SK-N-SH (cell line): ENCODE data around the gene HSD3B7. TPM values are rescaled to one million over a fixed set of nuclear protein-coding genes. Genes with fewer than 3 reads are reported as not detected.

Source experiments
- CTCF ChIA-PET: fragments of 300-600, 350-600 bp; formaldehyde crosslinking; extraction: SDS; loops from one replicate; lab custom pipeline; 2021; lab: Yijun Ruan, JAX
- POLR2A ChIA-PET: fragments of 350-600 bp; sonication (Branson Sonifier 250); formaldehyde crosslinking; extraction: SDS; loops from one replicate; lab custom pipeline; 2020; ENCODE audit warnings: antibody characterized with exemption, inconsistent platforms; lab: Yijun Ruan, JAX
- DNase-seq: peaks from one replicate; pipeline ENCODE4 v3.0.0; 2012
- H2AFZ ChIP-seq: fragments of 200-600 bp; sonication (generic); 2 replicates; pipeline ENCODE4 v1.8.1; 2016; ENCODE audit warnings: antibody characterized with exemption, mild to moderate bottlenecking, low read depth
- H3F3A ChIP-seq: fragments of 200-600 bp; sonication (generic); replicated peaks from 2 replicates; pipeline ENCODE3; 2016; ENCODE audit warnings: antibody characterized with exemption, mild to moderate bottlenecking; ENCODE audit not compliant: insufficient read depth
- H3K27ac ChIP-seq, 2 experiments: fragments of 200-500 bp in 1 of 2; fragments of 200-600 bp in 1 of 2; sonication (Bioruptor generic) in 1 of 2; sonication (generic), shearing (Covaris generic) in 1 of 2; 2 replicates each; pipeline versions ENCODE4 v1.5.1 to v1.6.1; 2014 to 2016; ENCODE audit warnings: low read depth in 2 of 2, inconsistent platforms in 1 of 2, low read length in 1 of 2, mild to moderate bottlenecking in 1 of 2, mixed read lengths in 1 of 2
- H3K27me3 ChIP-seq: fragments of 200-600 bp; sonication (generic), shearing (Covaris generic); 2 replicates; pipeline ENCODE4 v1.6.1; 2016; ENCODE audit warnings: mixed run types; ENCODE audit not compliant: insufficient read depth
- H3K36me3 ChIP-seq, 2 experiments: fragments of 200-500 bp in 1 of 2; fragments of 200-600 bp in 1 of 2; sonication (Bioruptor generic) in 1 of 2; sonication (generic) in 1 of 2; replicated peaks in 1 of 2; 2 replicates each; pipeline versions ENCODE3 to v1.5.1; 2014 to 2016; ENCODE audit warnings: low read length in 1 of 2, mild to moderate bottlenecking in 1 of 2; ENCODE audit not compliant: insufficient read depth in 2 of 2, control insufficient read depth in 1 of 2
- H3K4me1 ChIP-seq, 2 experiments: fragments of 200-500 bp in 1 of 2; fragments of 200-600 bp in 1 of 2; sonication (Bioruptor generic) in 1 of 2; sonication (generic), shearing (Covaris generic) in 1 of 2; 2 replicates each; pipeline versions ENCODE4 v1.5.1 to v1.6.1; 2014 to 2016; ENCODE audit warnings: low read depth in 1 of 2, low read length in 1 of 2, mixed run types in 1 of 2; ENCODE audit not compliant: insufficient read depth in 2 of 2, control insufficient read depth in 1 of 2
- H3K4me2 ChIP-seq: fragments of 200-600 bp; sonication (generic), shearing (Covaris generic); 2 replicates; pipeline ENCODE4 v1.6.1; 2017; ENCODE audit warnings: mixed run types
- H3K4me3 ChIP-seq, 2 experiments: fragments of 200-500 bp in 1 of 2; fragments of 200-600 bp in 1 of 2; sonication (Bioruptor generic) in 1 of 2; sonication (generic), shearing (Covaris generic) in 1 of 2; 2 replicates each; pipeline versions ENCODE4 v1.5.1 to v1.8.1; 2014 to 2016; ENCODE audit warnings: low read depth in 2 of 2, inconsistent platforms in 1 of 2, low read length in 1 of 2, mild to moderate bottlenecking in 1 of 2, mixed read lengths in 1 of 2, moderate library complexity in 1 of 2
- H3K79me2 ChIP-seq: fragments of 200-600 bp; sonication (generic); 2 replicates; pipeline ENCODE4 v1.8.1; 2017; ENCODE audit warnings: mild to moderate bottlenecking; ENCODE audit not compliant: insufficient read depth
- H3K9ac ChIP-seq: fragments of 200-600 bp; sonication (generic); 2 replicates; pipeline ENCODE4 v1.6.1; 2017; ENCODE audit warnings: mixed run types
- H3K9me2 ChIP-seq: fragments of 200-600 bp; sonication (generic); 2 replicates; pipeline ENCODE4 v1.6.1; 2017; ENCODE audit warnings: mixed run types
- H3K9me3 ChIP-seq: fragments of 200-600 bp; sonication (generic); 2 replicates; pipeline ENCODE4 v1.6.1; 2017; ENCODE audit warnings: mixed run types, mild to moderate bottlenecking, moderate library complexity
- H4K20me1 ChIP-seq: fragments of 200-600 bp; sonication (generic); 2 replicates; pipeline ENCODE4 v1.6.1; 2017; ENCODE audit warnings: mild to moderate bottlenecking, mixed run types; ENCODE audit not compliant: insufficient read depth
- EP300 ChIP-seq, 2 experiments: IDR thresholded peaks; 2 replicates each; pipeline versions ENCODE4 v1.4.0 to v1.6.1; 2012; ENCODE audit warnings: borderline replicate concordance in 1 of 2, low read depth in 1 of 2, low read length in 1 of 2
- EZH2phosphoT487 ChIP-seq: fragments of 200-600 bp; sonication (generic); IDR thresholded peaks from 2 replicates; pipeline ENCODE4 v1.6.1; 2017; ENCODE audit warnings: low read depth, mixed run types, mild to moderate bottlenecking, antibody characterized with exemption, moderate library complexity, borderline replicate concordance
- FOSL2 ChIP-seq: IDR thresholded peaks from 2 replicates; pipeline ENCODE4 v1.4.0; 2012; ENCODE audit warnings: low read depth, mild to moderate bottlenecking, moderate library complexity, borderline replicate concordance
- FOXM1 ChIP-seq: IDR thresholded peaks from 2 replicates; pipeline ENCODE4 v1.4.0; 2012; ENCODE audit warnings: low read depth, mild to moderate bottlenecking
- GABPA ChIP-seq: IDR thresholded peaks from 2 replicates; pipeline ENCODE4 v1.4.0; 2012; ENCODE audit warnings: low read depth, mild to moderate bottlenecking
- JUND ChIP-seq: IDR thresholded peaks from 2 replicates; pipeline ENCODE4 v1.4.0; 2012
- MEF2A ChIP-seq: IDR thresholded peaks from 2 replicates; pipeline ENCODE4 v1.4.0; 2012; ENCODE audit warnings: low read depth, borderline replicate concordance
- MXI1 ChIP-seq: IDR thresholded peaks from 2 replicates; pipeline ENCODE4 v1.6.1; 2012; ENCODE audit warnings: mild to moderate bottlenecking, low read depth, low read length, improper control_type of control experiment
- NFIC ChIP-seq: IDR thresholded peaks from 2 replicates; pipeline ENCODE4 v1.4.0; 2012; ENCODE audit warnings: borderline replicate concordance
- NRF1 ChIP-seq: IDR thresholded peaks from 2 replicates; pipeline ENCODE4 v1.6.1; 2012; ENCODE audit warnings: low read depth, mild to moderate bottlenecking, low read length
- RAD21 ChIP-seq: IDR thresholded peaks from 2 replicates; pipeline ENCODE4 v1.6.1; 2012; ENCODE audit warnings: mild to moderate bottlenecking, low read length
- RCOR1 ChIP-seq: fragments of 150-350 bp; IDR thresholded peaks from 2 replicates; pipeline ENCODE4 v1.6.1; 2017; ENCODE audit warnings: antibody characterized with exemption, low read length
- RFX5 ChIP-seq: IDR thresholded peaks from 2 replicates; pipeline ENCODE4 v1.6.1; 2012; ENCODE audit warnings: mild to moderate bottlenecking, improper control_type of control experiment, low read length
- RXRA ChIP-seq: IDR thresholded peaks from 2 replicates; pipeline ENCODE4 v1.4.0; 2012; ENCODE audit warnings: low read depth, mild to moderate bottlenecking, borderline replicate concordance
- SIN3A ChIP-seq: IDR thresholded peaks from 2 replicates; pipeline ENCODE4 v1.6.1; 2012; ENCODE audit warnings: low read depth, mild to moderate bottlenecking, low read length, moderate library complexity, borderline replicate concordance
- TCF12 ChIP-seq: IDR thresholded peaks from 2 replicates; pipeline ENCODE4 v1.4.0; 2012
- TEAD4 ChIP-seq: IDR thresholded peaks from 2 replicates; pipeline ENCODE4 v1.4.0; 2012; ENCODE audit warnings: mild to moderate bottlenecking, borderline replicate concordance; ENCODE audit not compliant: insufficient read depth
- YY1 ChIP-seq: IDR thresholded peaks from 2 replicates; pipeline ENCODE4 v1.4.0; 2012; ENCODE audit warnings: low read depth, mild to moderate bottlenecking
- WGBS: methylation state at CpG from one replicate; pipeline ENCODE4 v1.1.6; 2017; ENCODE audit warnings: low lambda C conversion rate; 5-methylcytosine and 5-hydroxymethylcytosine counted together
- polyA plus RNA-seq, 3 experiments: library from polyadenylated mRNA; depleted of rRNA; stranded (reverse); fragments of >200 nt; gene quantifications; 2 replicates each; pipeline ENCODE4 v1.2.3, GENCODE V29; 2012
- TF ChIP-seq, protein P1 (sequence below): fragments of 150-350 bp; IDR thresholded peaks from 2 replicates; pipeline ENCODE4 v1.6.1; 2017; ENCODE audit warnings: antibody characterized with exemption, low read length, low read depth, borderline replicate concordance
- TF ChIP-seq, protein P2 (sequence below): IDR thresholded peaks from 2 replicates; pipeline ENCODE4 v1.4.0; 2012; ENCODE audit warnings: low read depth, borderline replicate concordance
- TF ChIP-seq, protein P3 (sequence below): fragments of 200-600 bp; sonication (generic); IDR thresholded peaks from 2 replicates; pipeline ENCODE4 v1.6.1; 2017; ENCODE audit warnings: antibody characterized with exemption, mild to moderate bottlenecking, moderate library complexity
- TF ChIP-seq, protein P4 (sequence below): IDR thresholded peaks from 2 replicates; pipeline ENCODE4 v1.4.0; 2012; ENCODE audit warnings: low read depth
- TF ChIP-seq, protein P5 (sequence below): IDR thresholded peaks from 2 replicates; pipeline ENCODE4 v1.6.1; 2012; ENCODE audit warnings: mild to moderate bottlenecking, low read depth, low read length, moderate library complexity

Gene HSD3B7
- polyA plus RNA-seq, 1 of the 3 experiments (the other 2 are of a cell fraction) = 12.2 TPM

DNA sequence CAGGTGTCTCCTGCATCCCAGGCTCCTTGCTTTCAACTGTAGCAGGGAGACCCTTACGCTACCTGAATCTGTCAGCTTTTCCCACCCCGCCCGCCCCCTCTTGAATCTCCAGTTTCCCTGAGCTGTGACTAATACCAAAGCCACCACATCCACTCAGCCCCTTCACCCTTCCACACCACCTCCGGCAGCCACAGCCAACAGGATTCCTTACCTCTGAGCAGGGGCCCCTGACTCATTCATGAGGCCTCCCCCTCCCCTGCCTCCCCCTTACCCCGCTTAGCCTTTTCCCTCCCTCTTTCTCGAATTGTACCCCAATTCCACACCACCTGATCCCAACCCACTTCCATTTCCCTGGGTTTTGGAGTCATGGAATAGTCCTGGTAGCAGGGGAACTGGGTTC lies 23.1 kb downstream of the HSD3B7 start:
- DNase-seq = peak; percentile 31
- ChIA-PET CTCF (no interaction called here), POLR2A (no interaction called here)
- Histone ChIP-seq H3F3A (peaks cover 11% of the 10 kb centered on the region), H3K4me3 (peak overlapping the region in 1 of 2 experiments; percentile 40; a peak in 1 of 4 replicates), H3K9me3 (no peaks in the 10 kb centered on the region), H4K20me1 (no peaks in the 10 kb centered on the region), H2AFZ (no peak overlapping the region), H3K4me2 (peak overlapping the region; percentile 87), H3K36me3 (no peaks in the 10 kb centered on the region), H3K27me3 (no peaks in the 10 kb centered on the region), H3K9me2 (no peaks in the 10 kb centered on the region), H3K4me1 (peaks cover 4 to 15% of the 10 kb centered on the region in 2 experiments; a peak in 1 of 4 replicates), H3K9ac (no peak overlapping the region), H3K79me2 (peaks cover 45% of the 10 kb centered on the region), H3K27ac (peak overlapping the region in 1 of 2 experiments; percentile 62; a peak in 2 of 4 replicates)
- TF ChIP-seq, protein P1, sequence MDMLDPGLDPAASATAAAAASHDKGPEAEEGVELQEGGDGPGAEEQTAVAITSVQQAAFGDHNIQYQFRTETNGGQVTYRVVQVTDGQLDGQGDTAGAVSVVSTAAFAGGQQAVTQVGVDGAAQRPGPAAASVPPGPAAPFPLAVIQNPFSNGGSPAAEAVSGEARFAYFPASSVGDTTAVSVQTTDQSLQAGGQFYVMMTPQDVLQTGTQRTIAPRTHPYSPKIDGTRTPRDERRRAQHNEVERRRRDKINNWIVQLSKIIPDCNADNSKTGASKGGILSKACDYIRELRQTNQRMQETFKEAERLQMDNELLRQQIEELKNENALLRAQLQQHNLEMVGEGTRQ = no peak
- TF ChIP-seq NRF1 (no peak), YY1 (no peak), GABPA (no peak), RAD21 (no peak), FOXM1 (no peak), TEAD4 (no peak), EP300 (IDR thresholded peaks at IDR 0.05; ENCODE audit: borderline replicate concordance in 1 of 2, low read depth in 1 of 2, low read length in 1 of 2) (0 out of 4 replicates have a peak, but pooled peaks of 1 of the 2 experiments have one; percentile 30), JUND (peak; percentile 61; the same call in 1 of the 2 replicates), RFX5 (no peak), RXRA (no peak), SIN3A (no peak), NFIC (peak; percentile 55; the same call in 1 of the 2 replicates), TCF12 (peak; percentile 24; the same call in 1 of the 2 replicates), FOSL2 (peak; percentile 84), EZH2phosphoT487 (no peak), MXI1 (no peak), MEF2A (no peak), RCOR1 (no peak)
- TF ChIP-seq, protein P2, sequence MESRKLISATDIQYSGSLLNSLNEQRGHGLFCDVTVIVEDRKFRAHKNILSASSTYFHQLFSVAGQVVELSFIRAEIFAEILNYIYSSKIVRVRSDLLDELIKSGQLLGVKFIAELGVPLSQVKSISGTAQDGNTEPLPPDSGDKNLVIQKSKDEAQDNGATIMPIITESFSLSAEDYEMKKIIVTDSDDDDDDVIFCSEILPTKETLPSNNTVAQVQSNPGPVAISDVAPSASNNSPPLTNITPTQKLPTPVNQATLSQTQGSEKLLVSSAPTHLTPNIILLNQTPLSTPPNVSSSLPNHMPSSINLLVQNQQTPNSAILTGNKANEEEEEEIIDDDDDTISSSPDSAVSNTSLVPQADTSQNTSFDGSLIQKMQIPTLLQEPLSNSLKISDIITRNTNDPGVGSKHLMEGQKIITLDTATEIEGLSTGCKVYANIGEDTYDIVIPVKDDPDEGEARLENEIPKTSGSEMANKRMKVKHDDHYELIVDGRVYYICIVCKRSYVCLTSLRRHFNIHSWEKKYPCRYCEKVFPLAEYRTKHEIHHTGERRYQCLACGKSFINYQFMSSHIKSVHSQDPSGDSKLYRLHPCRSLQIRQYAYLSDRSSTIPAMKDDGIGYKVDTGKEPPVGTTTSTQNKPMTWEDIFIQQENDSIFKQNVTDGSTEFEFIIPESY = no peak
- TF ChIP-seq, protein P3, sequence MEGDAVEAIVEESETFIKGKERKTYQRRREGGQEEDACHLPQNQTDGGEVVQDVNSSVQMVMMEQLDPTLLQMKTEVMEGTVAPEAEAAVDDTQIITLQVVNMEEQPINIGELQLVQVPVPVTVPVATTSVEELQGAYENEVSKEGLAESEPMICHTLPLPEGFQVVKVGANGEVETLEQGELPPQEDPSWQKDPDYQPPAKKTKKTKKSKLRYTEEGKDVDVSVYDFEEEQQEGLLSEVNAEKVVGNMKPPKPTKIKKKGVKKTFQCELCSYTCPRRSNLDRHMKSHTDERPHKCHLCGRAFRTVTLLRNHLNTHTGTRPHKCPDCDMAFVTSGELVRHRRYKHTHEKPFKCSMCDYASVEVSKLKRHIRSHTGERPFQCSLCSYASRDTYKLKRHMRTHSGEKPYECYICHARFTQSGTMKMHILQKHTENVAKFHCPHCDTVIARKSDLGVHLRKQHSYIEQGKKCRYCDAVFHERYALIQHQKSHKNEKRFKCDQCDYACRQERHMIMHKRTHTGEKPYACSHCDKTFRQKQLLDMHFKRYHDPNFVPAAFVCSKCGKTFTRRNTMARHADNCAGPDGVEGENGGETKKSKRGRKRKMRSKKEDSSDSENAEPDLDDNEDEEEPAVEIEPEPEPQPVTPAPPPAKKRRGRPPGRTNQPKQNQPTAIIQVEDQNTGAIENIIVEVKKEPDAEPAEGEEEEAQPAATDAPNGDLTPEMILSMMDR = no peak
- TF ChIP-seq, protein P4, sequence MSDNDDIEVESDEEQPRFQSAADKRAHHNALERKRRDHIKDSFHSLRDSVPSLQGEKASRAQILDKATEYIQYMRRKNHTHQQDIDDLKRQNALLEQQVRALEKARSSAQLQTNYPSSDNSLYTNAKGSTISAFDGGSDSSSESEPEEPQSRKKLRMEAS = peak; percentile 32; the same call in 1 of the 2 replicates
- TF ChIP-seq, protein P5, sequence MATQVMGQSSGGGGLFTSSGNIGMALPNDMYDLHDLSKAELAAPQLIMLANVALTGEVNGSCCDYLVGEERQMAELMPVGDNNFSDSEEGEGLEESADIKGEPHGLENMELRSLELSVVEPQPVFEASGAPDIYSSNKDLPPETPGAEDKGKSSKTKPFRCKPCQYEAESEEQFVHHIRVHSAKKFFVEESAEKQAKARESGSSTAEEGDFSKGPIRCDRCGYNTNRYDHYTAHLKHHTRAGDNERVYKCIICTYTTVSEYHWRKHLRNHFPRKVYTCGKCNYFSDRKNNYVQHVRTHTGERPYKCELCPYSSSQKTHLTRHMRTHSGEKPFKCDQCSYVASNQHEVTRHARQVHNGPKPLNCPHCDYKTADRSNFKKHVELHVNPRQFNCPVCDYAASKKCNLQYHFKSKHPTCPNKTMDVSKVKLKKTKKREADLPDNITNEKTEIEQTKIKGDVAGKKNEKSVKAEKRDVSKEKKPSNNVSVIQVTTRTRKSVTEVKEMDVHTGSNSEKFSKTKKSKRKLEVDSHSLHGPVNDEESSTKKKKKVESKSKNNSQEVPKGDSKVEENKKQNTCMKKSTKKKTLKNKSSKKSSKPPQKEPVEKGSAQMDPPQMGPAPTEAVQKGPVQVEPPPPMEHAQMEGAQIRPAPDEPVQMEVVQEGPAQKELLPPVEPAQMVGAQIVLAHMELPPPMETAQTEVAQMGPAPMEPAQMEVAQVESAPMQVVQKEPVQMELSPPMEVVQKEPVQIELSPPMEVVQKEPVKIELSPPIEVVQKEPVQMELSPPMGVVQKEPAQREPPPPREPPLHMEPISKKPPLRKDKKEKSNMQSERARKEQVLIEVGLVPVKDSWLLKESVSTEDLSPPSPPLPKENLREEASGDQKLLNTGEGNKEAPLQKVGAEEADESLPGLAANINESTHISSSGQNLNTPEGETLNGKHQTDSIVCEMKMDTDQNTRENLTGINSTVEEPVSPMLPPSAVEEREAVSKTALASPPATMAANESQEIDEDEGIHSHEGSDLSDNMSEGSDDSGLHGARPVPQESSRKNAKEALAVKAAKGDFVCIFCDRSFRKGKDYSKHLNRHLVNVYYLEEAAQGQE = no peak
- WGBS = 25% methylated on average over 6 of the region's 6 CpGs
